H9 (cell line): Measurements from ENCODE around the gene YPEL5. TPM values are rescaled to one million over a fixed set of nuclear protein-coding genes. Genes with fewer than 3 reads are reported as not detected.
"Not testable (repeated sequence)": the region's sequence is repeated elsewhere in the genome, so short reads cannot be mapped to it uniquely, and the experiment has no call there.

Experiments
- DNase-seq: peaks from one replicate; pipeline ENCODE4 v3.0.0-alpha.2; 2017
- H2AFZ ChIP-seq: one replicate; pipeline ENCODE4 v1.6.1; 2013; ENCODE audit warnings: mild to moderate bottlenecking, low read length, control low read depth, moderate library complexity
- H2AK5ac ChIP-seq: 2 replicates; pipeline ENCODE4 v1.6.1; 2013; ENCODE audit warnings: low read length, control low read depth, mixed read lengths; ENCODE audit not compliant: insufficient read length
- H2BK120ac ChIP-seq: one replicate; pipeline ENCODE4 v1.6.1; 2013; ENCODE audit warnings: low read depth, mild to moderate bottlenecking, low read length, control low read depth, inconsistent platforms; ENCODE audit not compliant: poor library complexity, severe bottlenecking
- H2BK12ac ChIP-seq: 2 replicates; pipeline ENCODE4 v1.6.1; 2013; ENCODE audit warnings: low read length, control low read depth, mixed read lengths, low read depth; ENCODE audit not compliant: insufficient read length
- H2BK15ac ChIP-seq: 2 replicates; pipeline ENCODE4 v1.6.1; 2013; ENCODE audit warnings: low read depth, low read length, control low read depth
- H2BK20ac ChIP-seq: one replicate; pipeline ENCODE4 v1.6.1; 2013; ENCODE audit warnings: low read depth, mild to moderate bottlenecking, low read length, control low read depth, inconsistent platforms; ENCODE audit not compliant: poor library complexity, severe bottlenecking
- H2BK5ac ChIP-seq: 2 replicates; pipeline ENCODE4 v1.6.1; 2013; ENCODE audit warnings: low read length, control low read depth, mixed read lengths; ENCODE audit not compliant: insufficient read length
- H3K14ac ChIP-seq: 2 replicates; pipeline ENCODE4 v1.6.1; 2013; ENCODE audit warnings: low read length, control low read depth; ENCODE audit not compliant: insufficient read depth
- H3K18ac ChIP-seq: 2 replicates; pipeline ENCODE4 v1.6.1; 2013; ENCODE audit warnings: low read depth, mild to moderate bottlenecking, mixed read lengths, low read length, control low read depth; ENCODE audit not compliant: insufficient read length
- H3K23ac ChIP-seq: 2 replicates; pipeline ENCODE4 v1.6.1; 2013; ENCODE audit warnings: low read length, control low read depth, mixed read lengths, low read depth; ENCODE audit not compliant: insufficient read length
- H3K23me2 ChIP-seq: 2 replicates; pipeline ENCODE4 v1.6.1; 2013; ENCODE audit warnings: low read depth, mild to moderate bottlenecking, mixed read lengths, low read length, control low read depth; ENCODE audit not compliant: insufficient read length, poor library complexity, severe bottlenecking
- H3K27ac ChIP-seq: 2 replicates; pipeline ENCODE4 v1.5.1; 2013; ENCODE audit warnings: low read length, control low read depth, mixed read lengths, low read depth; ENCODE audit not compliant: insufficient read length
- H3K27me3 ChIP-seq: 2 replicates; pipeline ENCODE4 v1.6.1; 2013; ENCODE audit warnings: low read length, control low read depth, inconsistent platforms; ENCODE audit not compliant: insufficient read depth
- H3K4ac ChIP-seq: 2 replicates; pipeline ENCODE4 v1.6.1; 2013; ENCODE audit warnings: low read depth, mild to moderate bottlenecking, control low read depth, inconsistent platforms, low read length, moderate library complexity
- H3K4me1 ChIP-seq: 2 replicates; pipeline ENCODE4 v1.6.1; 2013; ENCODE audit warnings: low read length, control low read depth, inconsistent platforms; ENCODE audit not compliant: insufficient read depth
- H3K4me2 ChIP-seq: 2 replicates; pipeline ENCODE4 v1.6.1; 2013; ENCODE audit warnings: low read length, control low read depth, mixed read lengths; ENCODE audit not compliant: insufficient read length, insufficient read depth
- H3K56ac ChIP-seq: 2 replicates; pipeline ENCODE4 v1.6.1; 2013; ENCODE audit warnings: low read depth, mild to moderate bottlenecking, mixed read lengths, low read length, control low read depth; ENCODE audit not compliant: insufficient read length
- H3K79me1 ChIP-seq: 2 replicates; pipeline ENCODE4 v1.6.1; 2013; ENCODE audit warnings: low read depth, mild to moderate bottlenecking, moderate library complexity, low read length, control low read depth, inconsistent platforms; ENCODE audit not compliant: insufficient read depth, poor library complexity, severe bottlenecking
- H3K79me2 ChIP-seq: 2 replicates; pipeline ENCODE4 v1.6.1; 2013; ENCODE audit warnings: low read length, control low read depth, inconsistent platforms; ENCODE audit not compliant: insufficient read depth
- H3K9ac ChIP-seq: 2 replicates; pipeline ENCODE4 v1.6.1; 2013; ENCODE audit warnings: low read length, control low read depth, mixed read lengths; ENCODE audit not compliant: insufficient read length; ENCODE audit errors: extremely low read depth
- H3K9me3 ChIP-seq: one replicate; pipeline ENCODE4 v1.6.1; 2013; ENCODE audit warnings: low read depth, low read length, inconsistent platforms; ENCODE audit not compliant: control insufficient read depth
- H3T11ph ChIP-seq: one replicate; pipeline ENCODE4 v1.6.1; 2013; ENCODE audit warnings: mild to moderate bottlenecking, low read length, control low read depth, inconsistent platforms
- H4K20me1 ChIP-seq: one replicate; pipeline ENCODE4 v1.6.1; 2013; ENCODE audit not compliant: control insufficient read depth, insufficient read length, insufficient read depth
- H4K5ac ChIP-seq: 2 replicates; pipeline ENCODE4 v1.6.1; 2013; ENCODE audit warnings: low read depth, mild to moderate bottlenecking, mixed read lengths, low read length, control low read depth; ENCODE audit not compliant: insufficient read length
- H4K8ac ChIP-seq: replicated peaks from 2 replicates; pipeline ENCODE4 v1.6.1; 2013; ENCODE audit warnings: low read length, control low read depth, mixed read lengths, low read depth; ENCODE audit not compliant: insufficient read length
- H4K91ac ChIP-seq: 2 replicates; pipeline ENCODE4 v1.6.1; 2013; ENCODE audit warnings: low read depth, mild to moderate bottlenecking, moderate library complexity, mixed read lengths, low read length, control low read depth; ENCODE audit not compliant: insufficient read length
- H3K27ac Mint-ChIP-seq, 3 experiments: 2 replicates in 2 of 3; 3 replicates in 1 of 3; pipeline ENCODE4 v1.8.0; 2020 to 2021; ENCODE audit warnings: mixed read lengths in 3 of 3, mild to moderate bottlenecking in 1 of 3, moderate library complexity in 1 of 3
- H3K27me3 Mint-ChIP-seq: 2 replicates; pipeline ENCODE4 v1.8.0; 2021; ENCODE audit warnings: low read depth, mild to moderate bottlenecking, moderate library complexity, mixed read lengths
- H3K36me3 Mint-ChIP-seq, 3 experiments: 2 replicates in 2 of 3; 3 replicates in 1 of 3; pipeline ENCODE4 v1.8.0; 2020 to 2021; ENCODE audit warnings: low read depth in 3 of 3, mixed read lengths in 3 of 3; ENCODE audit not compliant: insufficient read depth in 1 of 3
- H3K4me1 Mint-ChIP-seq, 2 experiments: 2 replicates each; pipeline ENCODE4 v1.8.0; 2020; ENCODE audit warnings: mixed read lengths in 2 of 2
- H3K4me3 Mint-ChIP-seq, 2 experiments: 2 replicates in 1 of 2; 3 replicates in 1 of 2; pipeline ENCODE4 v1.8.0; 2020 to 2021; ENCODE audit warnings: mild to moderate bottlenecking in 2 of 2, mixed read lengths in 2 of 2, moderate library complexity in 1 of 2
- H3K9me3 Mint-ChIP-seq, 2 experiments: 2 replicates in 1 of 2; 3 replicates in 1 of 2; pipeline ENCODE4 v1.8.0; 2020; ENCODE audit warnings: mild to moderate bottlenecking in 2 of 2, mixed read lengths in 2 of 2, moderate library complexity in 1 of 2
- WGBS: extraction: QIAGEN DNeasy Blood & Tissue Kit; methylation state at CpG from one replicate; pipeline ENCODE4 v1.1.7; 2013; ENCODE audit warnings: missing lambda C conversion rate, low lambda C conversion rate, mixed read lengths; ENCODE audit not compliant: insufficient read length; ENCODE audit errors: extremely low coverage; 5-methylcytosine and 5-hydroxymethylcytosine counted together
- total RNA-seq: library from RNA; stranded (reverse); gene quantifications from 2 replicates; pipeline ENCODE4 v1.2.1, GENCODE V29; 2021

Gene YPEL5
- total RNA-seq, 1 experiment from 2014 or later, result 28.5 TPM

DNA sequence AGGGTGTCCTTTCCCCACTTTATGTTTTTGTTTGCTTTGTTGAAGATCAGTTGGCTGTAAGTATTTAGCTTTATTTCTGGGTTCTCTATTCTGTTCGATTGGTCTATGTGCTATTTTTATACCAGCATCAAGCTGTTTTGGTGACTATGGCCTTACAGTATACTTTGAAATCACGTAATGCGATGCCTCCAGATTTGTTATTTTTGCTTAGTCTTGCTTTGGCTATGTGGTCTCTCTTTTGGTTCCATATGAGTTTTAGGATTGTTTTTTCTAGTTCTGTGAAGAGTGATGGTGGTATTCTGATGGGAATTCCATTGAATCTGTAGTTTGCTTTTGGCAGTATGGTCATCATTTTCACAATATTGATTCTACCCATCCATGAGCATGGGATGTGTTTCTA, 46.1 kb upstream of the YPEL5 start:
- H4K20me1 ChIP-seq, DNase-seq, H3K36me3 Mint-ChIP-seq, H2BK120ac ChIP-seq, H2AK5ac ChIP-seq, H3K23ac ChIP-seq, H3K27ac ChIP-seq, H2AFZ ChIP-seq, H4K8ac ChIP-seq, H3K18ac ChIP-seq, H3K23me2 ChIP-seq, H3T11ph ChIP-seq, H3K9me3 Mint-ChIP-seq, H3K4me3 Mint-ChIP-seq, H3K9ac ChIP-seq, H2BK12ac ChIP-seq, H2BK5ac ChIP-seq, H3K27ac Mint-ChIP-seq, H3K79me1 ChIP-seq, H3K79me2 ChIP-seq, H3K27me3 ChIP-seq, H3K4me1 Mint-ChIP-seq, H3K56ac ChIP-seq, H2BK15ac ChIP-seq, H2BK20ac ChIP-seq, H4K91ac ChIP-seq, H3K4ac ChIP-seq, H3K4me2 ChIP-seq, H3K9me3 ChIP-seq, H3K14ac ChIP-seq, H4K5ac ChIP-seq, H3K4me1 ChIP-seq, H3K27me3 Mint-ChIP-seq: not testable (repeated sequence)
- WGBS, result no CpG with 5 or more reads among the region's 3 CpGs
